Activated CD4-positive, alpha-beta T cell treated with anti-CD3 and anti-CD28 coated beads, Interleukin-2, Interleukin-6, amounts not matched to agents 100 ng/mL and 50 ng/mL, durations not matched to agents 16 hours and 8 hours (primary cell): ENCODE results near the gene ZFYVE19.

ENCODE experiments used
- DNase-seq: peaks from one replicate; pipeline ENCODE4 v3.0.0-alpha.2; 2020

ZFYVE19 gene

GRCh38 chr15:40823572-40824343 is 16.9 kb downstream of the ZFYVE19 start:
- peak; percentile 23 for DNase-seq

- DNase-seq, result no peak
These were observed 19.0 kb downstream of the ZFYVE19 start for GRCh38 chr15:40825661-40826422.

- no peak for DNase-seq
These were observed 19.7 kb downstream of the ZFYVE19 start for GRCh38 chr15:40826423-40827075.

- no peak for DNase-seq
These were observed 21.7 kb downstream of the ZFYVE19 start, which contains the start of gene PPP1R14D for GRCh38 chr15:40828447-40829036. Gene PPP1R14D, minus strand, starts transcription at chr15:40828708. Its CDS starts 67 bp downstream, at chr15:40828641.

DNA sequence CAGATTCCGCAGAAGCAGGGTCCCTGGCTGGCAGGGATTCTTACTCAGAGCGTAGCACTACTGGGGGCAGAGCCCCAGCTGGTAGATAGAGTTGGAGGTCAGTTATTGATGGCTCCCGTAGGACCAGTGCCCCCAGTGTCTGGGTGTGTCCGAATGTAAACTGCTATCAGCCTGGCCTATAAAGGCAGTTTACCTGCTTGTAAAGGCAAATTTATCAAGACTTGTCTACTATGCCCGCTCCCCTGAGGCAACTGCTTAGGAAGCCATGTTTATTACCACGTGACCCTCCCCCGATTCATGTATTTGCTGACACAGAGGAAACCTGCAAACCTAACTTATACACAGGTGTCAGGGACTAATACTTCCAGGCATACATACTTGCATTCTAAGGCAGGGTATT is 22.2 kb downstream of the ZFYVE19 start:
- no peak for DNase-seq

DNA sequence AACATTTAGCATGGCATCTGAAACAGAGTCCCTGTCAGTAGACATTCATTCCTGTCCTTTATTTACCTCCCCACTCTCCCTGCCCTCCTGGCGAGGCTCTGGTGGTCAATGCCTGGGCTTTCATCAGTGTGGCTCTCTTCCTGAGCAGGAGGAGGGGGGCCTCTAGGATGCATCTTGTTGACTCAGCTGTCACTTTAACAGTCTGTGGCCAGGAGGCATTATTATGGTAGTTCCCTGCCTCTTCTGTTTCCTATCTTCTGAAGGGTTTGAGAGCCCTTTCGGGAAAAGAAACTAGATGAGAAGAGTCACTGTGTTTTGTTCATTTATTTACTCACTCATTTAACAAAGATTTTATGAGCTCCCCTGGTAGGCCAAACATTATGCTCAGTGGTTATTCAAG is 24.0 kb downstream of the ZFYVE19 start:
- no peak for DNase-seq

GRCh38 chr15:40831861-40832260 is 25.0 kb downstream of the ZFYVE19 start:
- no peak for DNase-seq

GRCh38 chr15:40832903-40833302 is 26.0 kb downstream of the ZFYVE19 start:
- DNase-seq, result no peak

- no peak for DNase-seq
These were observed 29.1 kb downstream of the ZFYVE19 start for GRCh38 chr15:40836020-40836419.

- no peak for DNase-seq
These were observed 31.9 kb downstream of the ZFYVE19 start for GRCh38 chr15:40838756-40839155.

DNA sequence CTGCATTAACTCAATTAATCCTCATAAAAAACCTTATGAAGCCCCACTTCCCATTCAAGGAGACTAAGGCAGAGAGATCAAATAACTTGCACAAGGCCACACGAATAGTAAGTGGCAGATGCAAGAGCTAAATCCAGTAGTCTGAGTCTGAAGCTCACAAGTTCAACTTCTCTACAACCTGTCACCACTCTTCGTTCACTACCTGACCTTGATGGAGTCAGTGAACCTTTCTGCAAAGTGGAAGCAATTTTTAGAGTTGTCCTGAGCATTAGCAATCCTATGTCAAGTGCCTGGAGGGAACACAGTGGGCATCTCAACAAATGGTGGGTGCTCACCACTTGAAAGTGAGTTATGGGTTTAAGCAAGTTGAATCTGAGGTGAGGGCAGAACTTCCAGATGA is 34.9 kb downstream of the ZFYVE19 start:
- no peak for DNase-seq

DNA sequence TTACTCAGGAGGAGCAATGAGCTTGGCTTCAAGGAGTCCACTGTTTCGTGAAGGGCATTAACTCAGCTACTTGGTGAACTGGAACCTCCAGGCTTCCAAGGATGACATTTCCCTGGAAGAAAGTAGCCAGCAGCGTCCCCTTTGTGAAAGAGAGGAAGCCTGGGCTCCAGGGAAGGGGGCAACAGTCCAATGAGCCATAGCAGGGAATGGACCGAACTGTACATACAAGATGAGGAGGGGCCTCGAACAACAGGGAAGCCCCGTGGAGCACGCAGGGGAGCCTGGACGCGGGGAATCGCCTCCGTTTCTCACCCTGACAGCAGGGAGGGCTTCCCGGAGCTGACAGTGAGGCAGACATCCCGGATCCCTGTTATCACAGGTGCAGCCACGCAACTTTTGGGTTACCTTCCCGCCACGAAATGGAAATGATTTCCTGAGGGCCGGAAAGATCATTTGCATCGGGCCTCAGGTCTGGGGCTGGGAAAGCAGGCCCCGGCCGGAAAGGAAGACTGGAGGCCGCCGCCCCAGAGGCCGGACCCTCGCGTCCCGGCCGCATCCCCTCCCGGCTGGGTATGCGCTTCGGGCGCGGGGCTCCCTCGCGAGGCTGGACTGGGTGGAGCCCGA is 36.5 kb downstream of the ZFYVE19 start:
- no peak for DNase-seq

DNA sequence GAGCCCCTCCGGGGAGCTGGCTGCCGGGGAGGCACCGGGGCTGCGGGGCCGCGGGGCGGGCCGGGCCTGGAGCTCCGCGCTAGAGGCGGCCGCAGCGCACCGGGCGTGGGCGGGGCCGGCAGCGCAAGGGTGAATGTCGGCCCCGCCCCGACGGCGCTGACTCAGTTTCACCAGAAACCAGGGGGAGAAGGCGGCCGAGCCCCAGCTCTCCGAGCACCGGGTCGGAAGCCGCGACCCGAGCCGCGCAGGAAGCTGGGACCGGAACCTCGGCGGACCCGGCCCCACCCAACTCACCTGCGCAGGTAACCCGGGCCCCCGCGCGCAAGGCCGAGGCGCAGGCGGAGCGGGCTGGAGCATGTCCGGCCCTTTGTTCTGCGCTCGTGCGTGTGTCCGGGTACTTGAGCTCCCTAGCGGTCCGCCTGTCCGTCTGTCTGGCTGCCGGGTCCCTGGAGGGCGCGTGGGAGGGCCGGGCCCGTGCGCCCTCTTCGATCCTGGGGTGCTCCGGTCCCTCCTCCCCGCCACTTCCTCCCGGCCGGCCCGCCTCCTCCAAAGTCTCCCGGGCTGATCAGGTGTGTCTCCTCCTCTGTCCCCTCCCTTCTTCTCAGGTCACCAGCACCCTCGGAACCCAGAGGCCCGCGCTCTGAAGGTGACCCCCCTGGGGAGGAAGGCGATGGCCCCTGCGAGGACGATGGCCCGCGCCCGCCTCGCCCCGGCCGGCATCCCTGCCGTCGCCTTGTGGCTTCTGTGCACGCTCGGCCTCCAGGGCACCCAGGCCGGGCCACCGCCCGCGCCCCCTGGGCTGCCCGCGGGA is 37.2 kb downstream of the ZFYVE19 start, which contains the start of gene SPINT1:
Gene SPINT1, plus strand, starts transcription at position 164 of the 811 bp plus-strand sequence. Its CDS starts 507 bp downstream, at position 671.
- DNase-seq, result peak; percentile 52

GRCh38 chr15:40844696-40845030 is 37.8 kb downstream of the ZFYVE19 start:
- DNase-seq, result peak; percentile 34

GRCh38 chr15:40845036-40845435 is 38.1 kb downstream of the ZFYVE19 start:
- no peak for DNase-seq

DNA sequence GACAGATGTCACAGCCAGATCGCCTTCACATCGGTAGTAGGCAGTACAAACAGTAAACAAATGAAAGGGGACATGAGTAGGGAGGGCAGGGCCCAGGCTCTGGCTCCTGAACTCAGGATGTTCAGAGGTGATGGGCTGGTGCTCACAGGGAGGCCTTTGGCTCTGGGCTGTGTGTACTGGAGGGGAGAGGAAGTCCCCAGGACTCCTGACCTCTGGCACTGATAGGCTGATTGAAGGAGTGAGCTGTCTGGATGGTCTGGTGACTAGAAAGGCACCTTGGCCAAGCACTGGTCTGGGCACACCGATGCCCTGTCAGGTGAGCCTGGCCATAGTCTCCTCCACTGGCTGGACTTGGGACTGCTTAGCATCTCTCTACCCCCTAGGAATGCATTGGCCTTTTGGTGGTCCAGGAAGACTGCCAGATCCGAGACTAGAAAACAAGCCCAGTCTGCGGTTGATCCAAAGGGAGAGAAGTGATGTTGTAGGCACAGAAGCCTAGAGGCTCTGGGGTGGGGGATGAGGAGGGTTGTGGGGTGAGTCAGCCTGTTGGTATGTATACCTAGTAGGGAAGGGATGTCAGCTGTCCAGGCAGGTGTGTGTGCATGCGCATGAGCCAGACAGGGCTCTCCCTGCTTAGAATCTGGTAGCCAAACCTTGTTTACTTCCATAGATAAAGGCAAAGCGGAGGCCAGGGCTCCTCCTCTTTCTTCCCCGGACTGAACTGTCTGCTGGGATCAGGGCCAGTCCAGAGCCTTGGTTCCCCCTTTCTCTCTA is 38.8 kb downstream of the ZFYVE19 start:
- no peak for DNase-seq

DNA sequence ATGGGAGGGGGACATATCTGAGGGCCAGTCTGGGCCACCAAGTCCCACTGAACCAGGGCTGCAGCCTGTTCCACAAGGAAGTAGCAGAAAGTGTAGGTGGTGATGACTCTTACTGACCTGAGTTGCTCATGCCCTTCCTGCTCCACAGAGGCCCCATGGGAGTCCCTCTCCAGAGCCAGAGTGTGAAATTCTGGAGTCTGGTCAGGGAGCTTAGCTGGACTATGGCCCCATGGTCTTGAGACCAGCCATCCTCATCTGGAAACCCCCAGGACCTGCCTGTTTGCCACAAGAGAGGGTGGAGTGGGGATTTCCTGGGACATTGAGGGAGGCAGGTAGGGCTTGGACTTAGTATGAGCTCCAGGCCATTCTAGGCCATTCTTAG is 39.9 kb downstream of the ZFYVE19 start:
- DNase-seq, result no peak

- DNase-seq, result no peak
These were observed 40.5 kb downstream of the ZFYVE19 start for GRCh38 chr15:40847223-40847961.

GRCh38 chr15:40850576-40851112 is 43.8 kb downstream of the ZFYVE19 start:
- DNase-seq, result no peak

- DNase-seq, result no peak
These were observed 45.6 kb downstream of the ZFYVE19 start for GRCh38 chr15:40852529-40852928.
